ENCODE measurements around the gene TMIE. TPM values are rescaled to one million over a fixed set of nuclear protein-coding genes. Genes with fewer than 3 reads are reported as not detected.

TMIE gene
- total RNA-seq, 1 experiment from 2014 or later = 1.1 TPM

- TF ChIP-seq CTCF (IDR thresholded peaks at IDR 0.05) (no peak), TCF7L2 (IDR thresholded peaks at IDR 0.05; ENCODE audit: low read depth, low read length) (no peak), POLR2AphosphoS5 (IDR thresholded peaks at IDR 0.05; ENCODE audit: low read depth, low read length) (no peak), SIN3A (IDR thresholded peaks at IDR 0.05; ENCODE audit: borderline replicate concordance, insufficient read depth, low read depth, low read length) (no peak), REST (IDR thresholded peaks at IDR 0.05; ENCODE audit: insufficient read depth in 1 of 2, low read depth in 2 of 2, low read length in 1 of 2) (no peak)
- no peak for DNase-seq (ENCODE audit: low read depth, low spot score)
- POLR2A ChIA-PET = no interaction called here
- Histone ChIP-seq H3K4me1 (ENCODE audit: control insufficient read depth, insufficient read depth, low read length) (no peaks in the 10 kb centered on the region), H3K27ac (ENCODE audit: low read length) (no peak overlapping the region), H3K9me3 (ENCODE audit: control insufficient read depth, insufficient read depth, low read depth, low read length) (no peaks in the 10 kb centered on the region), H3K4me3 (ENCODE audit: low read depth in 2 of 2, low read length in 2 of 2) (no peak overlapping the region), H3K27me3 (ENCODE audit: control insufficient read depth, insufficient read depth, low read length) (no peaks in the 10 kb centered on the region), H3K36me3 (ENCODE audit: control insufficient read depth, insufficient read depth, low read length) (no peaks in the 10 kb centered on the region)
- CTCF ChIA-PET = interaction anchor here (1.2 kb wide), 1 partner anchor 201 kb away, joined by 3 read pairs; no protein-coding TSS in a partner anchor
- no peak for ATAC-seq
- in situ Hi-C loops (cut with HindIII; ENCODE audit: low pct_unique_long_range_greater_than_20kb, low sequenced_read_pairs) (no loop called here), intact Hi-C loops (cut with micrococcal nuclease; ENCODE audit: unreplicated experiment) (no loop called here)
- BruUV-seq (replicated peaks) = no TSS peak
Observed at GRCh38 chr3:46708401-46709156, 7.4 kb downstream of the TMIE start.

- ChIA-PET CTCF (interaction anchor here (1.2 kb wide), 1 partner anchor 200 kb away, joined by 3 read pairs; no protein-coding TSS in a partner anchor), POLR2A (no interaction called here)
- no TSS peak for BruUV-seq (replicated peaks)
- Histone ChIP-seq H3K9me3 (ENCODE audit: control insufficient read depth, insufficient read depth, low read depth, low read length) (no peaks in the 10 kb centered on the region), H3K4me3 (ENCODE audit: low read depth in 2 of 2, low read length in 2 of 2) (no peak overlapping the region), H3K27ac (ENCODE audit: low read length) (no peak overlapping the region), H3K4me1 (ENCODE audit: control insufficient read depth, insufficient read depth, low read length) (peaks cover 6% of the 10 kb centered on the region; the same call in 1 of the 2 replicates), H3K27me3 (ENCODE audit: control insufficient read depth, insufficient read depth, low read length) (no peaks in the 10 kb centered on the region), H3K36me3 (ENCODE audit: control insufficient read depth, insufficient read depth, low read length) (no peaks in the 10 kb centered on the region)
- no peak for DNase-seq (ENCODE audit: low read depth, low spot score)
- TF ChIP-seq TCF7L2 (IDR thresholded peaks at IDR 0.05; ENCODE audit: low read depth, low read length) = no peak
- no peak for TF ChIP-seq SIN3A (IDR thresholded peaks at IDR 0.05; ENCODE audit: borderline replicate concordance, insufficient read depth, low read depth, low read length)
- no peak for TF ChIP-seq REST (IDR thresholded peaks at IDR 0.05; ENCODE audit: insufficient read depth in 1 of 2, low read depth in 2 of 2, low read length in 1 of 2)
- TF ChIP-seq CTCF (IDR thresholded peaks at IDR 0.05) = no peak
- no peak for TF ChIP-seq POLR2AphosphoS5 (IDR thresholded peaks at IDR 0.05; ENCODE audit: low read depth, low read length)
- intact Hi-C loops (cut with micrococcal nuclease; ENCODE audit: unreplicated experiment) (no loop called here), in situ Hi-C loops (cut with HindIII; ENCODE audit: low pct_unique_long_range_greater_than_20kb, low sequenced_read_pairs) (no loop called here)
- ATAC-seq = no peak
Observed at GRCh38 chr3:46709157-46709654, 8.0 kb downstream of the TMIE start.
